ENCODE results near the gene MRPL10. TPM values are rescaled to one million over a fixed set of nuclear protein-coding genes. Genes with fewer than 3 reads are reported as not detected.

MRPL10 gene
- total RNA-seq, 4 donors from 2014 or later = 14.7 to 44.1 (median 27.7) TPM

DNA sequence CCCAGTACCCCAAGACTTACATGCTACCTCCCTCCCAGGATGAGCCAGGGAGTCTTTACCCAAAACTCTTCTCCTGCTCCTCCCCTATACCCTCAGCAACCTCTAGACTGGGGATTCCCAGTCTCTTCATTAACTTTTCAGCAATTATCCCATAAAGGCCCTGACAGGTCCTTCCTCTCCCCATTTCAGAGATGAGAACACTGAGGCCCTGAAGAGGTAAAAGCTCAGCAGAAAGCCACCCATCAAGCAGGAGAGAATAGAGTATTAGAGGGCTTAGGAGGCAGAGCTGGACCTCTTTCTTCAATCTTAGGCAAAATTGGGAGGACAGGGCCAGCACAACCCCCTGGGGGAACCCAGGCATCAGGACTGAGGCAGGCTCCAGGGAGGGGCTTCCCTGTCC lies 25.5 kb upstream of the MRPL10 start:
- Histone ChIP-seq H3K36me3 (no peaks in the 10 kb centered on the region), H3K4me3 (no peak overlapping the region), H3K4me1 (no peaks in the 10 kb centered on the region), H3K27me3 (peaks cover 17 to 43% of the 10 kb centered on the region in 2 donors), H3K9me3 (no peaks in the 10 kb centered on the region), H3K27ac (no peak overlapping the region)
- no peak for TF ChIP-seq POLR2A (IDR thresholded peaks at IDR 0.05)
- TF ChIP-seq CTCF (IDR thresholded peaks at IDR 0.05) = no peak
- intact Hi-C loops (cut with DNase I; ENCODE audit: low total_unique reads) = no loop called here
- DNase-seq = no peak

GRCh38 chr17:47855737-47856136 lies 24.4 kb upstream of the MRPL10 start:
- TF ChIP-seq CTCF (IDR thresholded peaks at IDR 0.05) = no peak
- TF ChIP-seq POLR2A (IDR thresholded peaks at IDR 0.05) = no peak
- intact Hi-C loops (cut with DNase I; ENCODE audit: low total_unique reads) = no loop called here
- Histone ChIP-seq H3K9me3 (no peaks in the 10 kb centered on the region), H3K4me3 (no peak overlapping the region), H3K27ac (no peak overlapping the region), H3K27me3 (peaks cover 23 to 47% of the 10 kb centered on the region in 2 donors), H3K4me1 (peaks cover 0 to 7% of the 10 kb centered on the region in 2 donors), H3K36me3 (no peaks in the 10 kb centered on the region)
- no peak for DNase-seq

GRCh38 chr17:47853616-47854015 lies 22.3 kb upstream of the MRPL10 start:
- Histone ChIP-seq H3K36me3 (no peaks in the 10 kb centered on the region), H3K9me3 (no peaks in the 10 kb centered on the region), H3K4me1 (peaks cover 0 to 8% of the 10 kb centered on the region in 2 donors), H3K4me3 (no peak overlapping the region), H3K27me3 (peaks cover 23 to 44% of the 10 kb centered on the region in 2 donors), H3K27ac (no peak overlapping the region)
- no peak for TF ChIP-seq CTCF (IDR thresholded peaks at IDR 0.05)
- TF ChIP-seq POLR2A (IDR thresholded peaks at IDR 0.05) = no peak
- intact Hi-C loops (cut with DNase I; ENCODE audit: low total_unique reads) = no loop called here
- no peak for DNase-seq

DNA sequence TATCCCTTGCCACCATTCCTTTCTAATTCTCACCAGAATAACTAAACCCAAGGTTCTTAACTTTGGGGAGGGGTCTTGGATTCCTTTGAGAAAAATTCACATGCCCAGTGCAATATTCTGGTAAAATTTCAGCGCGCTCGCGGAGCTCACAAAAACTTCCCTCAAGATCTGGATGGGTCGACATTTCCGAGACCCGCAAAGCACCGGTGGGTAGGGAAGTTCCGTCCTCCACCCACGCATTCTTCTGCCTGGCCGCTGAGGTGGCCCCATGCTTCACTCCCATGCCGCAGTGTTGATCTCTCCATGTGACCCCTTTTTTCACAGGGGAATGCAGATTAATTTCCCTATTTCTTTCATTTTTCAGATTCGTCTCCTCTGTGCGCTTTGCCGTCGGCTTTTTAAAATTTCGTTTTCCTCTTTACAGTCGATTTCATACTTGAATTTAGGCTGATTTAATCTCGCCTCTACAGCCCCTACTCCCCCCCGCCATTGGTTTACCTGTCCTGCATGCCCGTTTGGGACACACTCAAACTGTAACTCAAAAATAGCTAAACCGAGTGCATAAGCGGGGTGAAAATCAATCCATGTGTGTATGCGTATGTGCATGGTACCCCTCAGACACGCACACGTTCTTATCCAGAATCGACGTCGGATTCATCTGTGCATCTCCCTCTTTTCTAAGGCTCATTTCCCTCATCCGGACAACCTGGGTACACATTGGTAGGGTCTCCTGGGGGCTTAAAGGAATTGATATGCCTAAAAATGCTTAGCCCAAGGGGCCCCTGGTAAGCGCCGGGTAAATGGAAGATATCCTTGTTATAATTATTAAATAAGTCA lies 21.0 kb upstream of the MRPL10 start:
- intact Hi-C loops (cut with DNase I; ENCODE audit: low total_unique reads) = no loop called here
- H3K9me3 ChIP-seq = no peaks in the 10 kb centered on the region
- no peak for DNase-seq
- H3K36me3 ChIP-seq = no peaks in the 10 kb centered on the region
- H3K4me3 ChIP-seq = no peak overlapping the region
- H3K27me3 ChIP-seq = peaks cover 28 to 44% of the 10 kb centered on the region in 2 donors
- no peak overlapping the region for H3K27ac ChIP-seq
- TF ChIP-seq POLR2A (IDR thresholded peaks at IDR 0.05) (no peak), CTCF (IDR thresholded peaks at IDR 0.05) (no peak)
- peaks cover 0 to 8% of the 10 kb centered on the region in 2 donors for H3K4me1 ChIP-seq

DNA sequence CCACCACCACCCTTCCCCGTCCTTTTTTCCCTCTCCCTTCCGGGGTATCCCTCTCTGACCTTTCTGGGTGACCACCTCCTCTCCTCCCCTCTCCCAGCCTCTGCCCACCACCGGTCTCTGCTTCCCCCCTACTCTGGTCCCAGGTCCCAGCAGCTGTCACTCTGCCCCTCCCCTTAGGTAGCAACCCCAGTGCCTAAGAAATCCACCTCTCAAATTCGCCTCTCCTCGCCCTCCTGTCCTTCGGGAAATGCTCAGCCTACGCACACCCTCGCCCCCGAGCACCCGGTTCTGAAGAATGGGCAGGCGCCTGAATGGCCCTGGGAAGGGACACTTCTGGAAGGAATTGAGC lies 20.4 kb upstream of the MRPL10 start:
- Histone ChIP-seq H3K4me3 (no peak overlapping the region), H3K27ac (no peak overlapping the region), H3K36me3 (no peaks in the 10 kb centered on the region), H3K27me3 (peaks cover 28 to 46% of the 10 kb centered on the region in 2 donors), H3K4me1 (peaks cover 0 to 8% of the 10 kb centered on the region in 2 donors), H3K9me3 (no peaks in the 10 kb centered on the region)
- DNase-seq = no peak
- intact Hi-C loops (cut with DNase I; ENCODE audit: low total_unique reads) = no loop called here
- TF ChIP-seq CTCF (IDR thresholded peaks at IDR 0.05) (no peak), POLR2A (IDR thresholded peaks at IDR 0.05) (no peak)
